Brain microvascular endothelial cell (primary cell): ENCODE results near the gene PRMT3.
"Not testable (repeated sequence)": the region's sequence is repeated elsewhere in the genome, so short reads cannot be mapped to it uniquely, and the experiment has no call there.

Source experiments
- DNase-seq: peaks from one replicate; pipeline ENCODE4 v3.0.0-alpha.2; 2020
- H3K27ac ChIP-seq: fragments of 250-450 bp; sonication (Bioruptor Pico); 2 replicates; pipeline ENCODE4 v1.5.1; 2020; ENCODE audit warnings: mild to moderate bottlenecking, moderate library complexity
- H3K27me3 ChIP-seq: fragments of 250-450 bp; sonication (Bioruptor Pico); replicated peaks from 2 replicates; pipeline ENCODE4 v1.5.1; 2020; ENCODE audit warnings: mild to moderate bottlenecking
- H3K36me3 ChIP-seq: fragments of 250-450 bp; sonication (Bioruptor Pico); replicated peaks from 2 replicates; pipeline ENCODE4 v1.5.1; 2020; ENCODE audit warnings: mild to moderate bottlenecking
- H3K4me3 ChIP-seq: 2 replicates; pipeline ENCODE4 v1.5.1; 2011; ENCODE audit warnings: low read depth, mild to moderate bottlenecking, control low read depth, low read length, moderate library complexity
- in situ Hi-C: cut with HindIII; loops from 2 replicates; pipeline ENCODE4 v1.10.0; 2017; ENCODE audit warnings: low sequenced_read_pairs, low pct_ligation_motif_present
- TF ChIP-seq, protein P1 (sequence below): IDR thresholded peaks from 2 replicates; pipeline ENCODE4 v1.5.1; 2011; ENCODE audit warnings: low read depth, mild to moderate bottlenecking, moderate library complexity, low read length, control low read depth, inconsistent platforms; ENCODE audit errors: missing control alignments

The PRMT3 gene

DNA sequence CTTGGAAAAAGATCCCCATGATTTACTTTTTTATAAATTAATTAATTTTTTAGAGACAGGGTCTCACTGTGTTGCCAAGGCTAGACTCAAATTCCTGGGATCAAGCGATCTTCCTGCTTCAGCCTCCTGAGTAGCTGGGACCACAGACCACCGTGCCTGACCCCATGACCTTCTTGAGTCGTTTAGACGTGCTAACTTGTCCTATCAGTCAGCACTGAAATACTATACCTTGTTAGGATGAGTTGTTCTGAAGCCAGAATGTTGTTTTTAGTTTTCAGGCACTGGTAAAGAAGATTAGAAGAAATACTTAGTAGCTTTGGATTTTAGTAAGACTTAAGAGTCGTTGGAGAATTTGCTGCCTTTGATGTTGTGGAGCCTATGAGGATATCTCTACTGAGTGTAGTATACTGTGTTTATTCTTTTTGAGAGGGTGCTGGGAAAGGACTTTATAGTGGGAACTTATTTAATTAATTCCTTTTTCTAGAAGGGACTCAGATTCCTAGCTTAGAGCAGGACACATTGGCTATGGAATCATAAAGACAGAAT, 15.4 kb upstream of the PRMT3 start:
- DNase-seq: no peak
- Histone ChIP-seq H3K27me3 (no peaks in the 10 kb centered on the region), H3K27ac (no peak overlapping the region), H3K4me3 (no peak overlapping the region), H3K36me3 (no peaks in the 10 kb centered on the region)
- TF ChIP-seq, protein P1, sequence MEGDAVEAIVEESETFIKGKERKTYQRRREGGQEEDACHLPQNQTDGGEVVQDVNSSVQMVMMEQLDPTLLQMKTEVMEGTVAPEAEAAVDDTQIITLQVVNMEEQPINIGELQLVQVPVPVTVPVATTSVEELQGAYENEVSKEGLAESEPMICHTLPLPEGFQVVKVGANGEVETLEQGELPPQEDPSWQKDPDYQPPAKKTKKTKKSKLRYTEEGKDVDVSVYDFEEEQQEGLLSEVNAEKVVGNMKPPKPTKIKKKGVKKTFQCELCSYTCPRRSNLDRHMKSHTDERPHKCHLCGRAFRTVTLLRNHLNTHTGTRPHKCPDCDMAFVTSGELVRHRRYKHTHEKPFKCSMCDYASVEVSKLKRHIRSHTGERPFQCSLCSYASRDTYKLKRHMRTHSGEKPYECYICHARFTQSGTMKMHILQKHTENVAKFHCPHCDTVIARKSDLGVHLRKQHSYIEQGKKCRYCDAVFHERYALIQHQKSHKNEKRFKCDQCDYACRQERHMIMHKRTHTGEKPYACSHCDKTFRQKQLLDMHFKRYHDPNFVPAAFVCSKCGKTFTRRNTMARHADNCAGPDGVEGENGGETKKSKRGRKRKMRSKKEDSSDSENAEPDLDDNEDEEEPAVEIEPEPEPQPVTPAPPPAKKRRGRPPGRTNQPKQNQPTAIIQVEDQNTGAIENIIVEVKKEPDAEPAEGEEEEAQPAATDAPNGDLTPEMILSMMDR: no peak
- in situ Hi-C loops: loop anchor here (25.0 kb wide), 2 partner anchors 435 to 635 kb away; no protein-coding TSS in a partner anchor

DNA sequence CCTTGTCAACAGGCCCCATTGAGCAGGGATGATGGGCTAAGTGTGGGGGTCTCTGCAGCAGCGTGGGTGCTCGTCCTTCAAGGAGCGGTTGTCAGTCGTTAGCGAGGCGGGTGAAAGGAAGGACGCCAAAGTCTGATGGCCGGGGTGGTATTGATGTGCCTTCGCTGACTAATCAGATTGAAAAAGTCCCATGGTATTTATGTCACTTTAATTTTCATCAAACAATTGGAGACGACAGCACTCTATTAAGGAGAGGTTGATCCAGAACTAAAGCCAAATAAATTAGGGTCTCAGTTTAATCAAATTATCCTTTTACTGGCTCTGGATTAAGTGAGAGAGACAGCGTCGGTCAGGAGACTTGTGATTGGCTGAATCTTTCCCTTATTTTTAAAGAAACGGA, 14.4 kb upstream of the PRMT3 start:
- Histone ChIP-seq H3K36me3 (no peaks in the 10 kb centered on the region), H3K27ac (no peak overlapping the region), H3K27me3 (no peaks in the 10 kb centered on the region), H3K4me3 (no peak overlapping the region)
- DNase-seq: no peak
- in situ Hi-C loops: loop anchor here (25.0 kb wide), 2 partner anchors 436 to 636 kb away; no protein-coding TSS in a partner anchor
- TF ChIP-seq, protein P1: no peak

- in situ Hi-C loops: loop anchor here (25.0 kb wide), 2 partner anchors 436 to 636 kb away; no protein-coding TSS in a partner anchor
Observed at GRCh38 chr11:20373568-20374209, 13.8 kb upstream of the PRMT3 start.

DNA sequence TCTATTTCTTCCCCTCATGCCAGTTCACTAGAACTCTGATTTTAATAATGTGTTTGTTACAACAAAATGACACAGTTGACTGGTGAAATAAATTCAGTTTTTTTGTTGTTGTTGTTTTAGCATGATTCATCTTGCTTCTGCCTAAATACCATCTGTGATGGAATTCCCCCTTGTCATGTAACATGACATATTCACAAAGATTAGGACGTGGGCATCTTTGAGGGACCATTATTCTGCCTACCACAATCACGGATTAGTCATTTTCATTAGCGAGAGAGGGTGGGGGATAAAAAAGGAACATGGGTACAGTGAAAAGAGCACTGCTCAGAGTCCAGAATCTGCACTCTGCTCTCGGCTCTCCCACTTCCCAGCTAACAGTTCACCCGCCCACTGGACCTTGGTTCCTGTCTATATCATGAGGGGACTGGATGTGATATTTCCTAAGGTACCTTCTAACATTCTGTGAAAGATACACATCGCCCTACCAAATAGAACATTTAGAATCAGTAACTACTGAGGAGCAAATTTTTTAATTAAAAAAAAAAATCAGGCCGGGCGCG, 12.7 kb upstream of the PRMT3 start:
- in situ Hi-C loops: loop anchor here (25.0 kb wide), 2 partner anchors 438 to 638 kb away; no protein-coding TSS in a partner anchor

More at GRCh38 chr11:20373568-20374209, 13.8 kb upstream of the PRMT3 start:
- no peak for DNase-seq
- no peaks in the 10 kb centered on the region for H3K27me3 ChIP-seq
- TF ChIP-seq, protein P1: no peak
- no peak overlapping the region for H3K4me3 ChIP-seq
- H3K36me3 ChIP-seq: no peaks in the 10 kb centered on the region
- no peak overlapping the region for H3K27ac ChIP-seq

GRCh38 chr11:20376162-20376730, 11.3 kb upstream of the PRMT3 start:
- Histone ChIP-seq H3K27ac (no peak overlapping the region), H3K27me3 (no peaks in the 10 kb centered on the region), H3K36me3 (peaks cover 2% of the 10 kb centered on the region), H3K4me3 (no peak overlapping the region)
- in situ Hi-C loops: no loop called here
- no peak for DNase-seq
- TF ChIP-seq, protein P1: no peak

More for the DNA sequence above, 12.7 kb upstream of the PRMT3 start:
- no peak overlapping the region for H3K27ac ChIP-seq
- no peaks in the 10 kb centered on the region for H3K27me3 ChIP-seq
- peaks cover 2% of the 10 kb centered on the region for H3K36me3 ChIP-seq
- no peak overlapping the region for H3K4me3 ChIP-seq
- TF ChIP-seq, protein P1: no peak
- DNase-seq: no peak

GRCh38 chr11:20385996-20386395, 1.5 kb upstream of the PRMT3 start:
- H3K36me3 ChIP-seq, in situ Hi-C loops: not testable (repeated sequence)

More at GRCh38 chr11:20385996-20386395, 1.5 kb upstream of the PRMT3 start:
- not testable (repeated sequence) for H3K4me3 ChIP-seq, H3K27me3 ChIP-seq, DNase-seq, H3K27ac ChIP-seq
